GM10248 (cell line): ENCODE data around the gene PRDM11.

Experiments used
- CTCF ChIA-PET: fragments of 300-600 bp; sonication (Branson Sonifier 250); formaldehyde crosslinking; extraction: SDS; loops from one replicate; lab custom pipeline; 2021; ENCODE audit warnings: antibody characterized with exemption; lab: Yijun Ruan, JAX
- POLR2A ChIA-PET: fragments of 350-650 bp; sonication (Branson Sonifier 250); formaldehyde crosslinking; extraction: SDS; loops from one replicate; lab custom pipeline; 2020; ENCODE audit warnings: antibody characterized with exemption; lab: Yijun Ruan, JAX
- DNase-seq: peaks from one replicate; pipeline ENCODE4 v3.0.0; 2012; ENCODE audit errors: extremely low spot score
- TF ChIP-seq, protein P1 (sequence below): IDR thresholded peaks from 2 replicates; pipeline ENCODE4 v1.5.1; 2012; ENCODE audit warnings: mild to moderate bottlenecking, low read depth; ENCODE audit errors: extremely low read depth, missing control alignments, control extremely low read depth

PRDM11 gene

DNA sequence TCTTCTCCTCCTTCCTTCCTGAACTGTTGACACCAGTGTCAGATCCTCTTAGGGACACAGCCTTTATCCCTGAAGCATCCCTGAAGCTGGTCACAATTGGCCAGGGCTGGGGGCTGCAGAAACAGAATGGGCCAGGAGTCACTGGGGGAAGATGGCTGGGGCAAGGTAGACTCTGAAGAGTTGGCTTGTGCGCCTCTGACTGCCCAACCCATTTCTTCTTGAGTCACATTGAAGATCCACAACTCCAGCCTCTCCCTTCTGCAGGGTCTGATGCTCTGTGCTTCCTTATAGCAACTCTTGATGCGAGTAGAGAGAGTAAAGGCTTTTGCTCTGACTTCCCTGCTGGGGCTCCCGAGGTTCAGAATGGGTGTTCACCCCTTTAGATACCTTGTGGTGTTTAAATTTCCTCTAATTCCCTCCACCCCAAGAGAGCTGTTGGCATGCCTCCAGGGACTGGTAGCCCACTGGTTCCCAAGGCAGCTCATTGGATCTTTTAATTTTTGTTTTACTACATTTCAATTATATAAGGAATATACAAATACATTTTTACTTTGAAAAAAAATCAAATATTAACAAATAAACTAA lies 13.4 kb downstream of the PRDM11 start:
- ChIA-PET POLR2A (no interaction called here), CTCF (no interaction called here)
- TF ChIP-seq, protein P1, sequence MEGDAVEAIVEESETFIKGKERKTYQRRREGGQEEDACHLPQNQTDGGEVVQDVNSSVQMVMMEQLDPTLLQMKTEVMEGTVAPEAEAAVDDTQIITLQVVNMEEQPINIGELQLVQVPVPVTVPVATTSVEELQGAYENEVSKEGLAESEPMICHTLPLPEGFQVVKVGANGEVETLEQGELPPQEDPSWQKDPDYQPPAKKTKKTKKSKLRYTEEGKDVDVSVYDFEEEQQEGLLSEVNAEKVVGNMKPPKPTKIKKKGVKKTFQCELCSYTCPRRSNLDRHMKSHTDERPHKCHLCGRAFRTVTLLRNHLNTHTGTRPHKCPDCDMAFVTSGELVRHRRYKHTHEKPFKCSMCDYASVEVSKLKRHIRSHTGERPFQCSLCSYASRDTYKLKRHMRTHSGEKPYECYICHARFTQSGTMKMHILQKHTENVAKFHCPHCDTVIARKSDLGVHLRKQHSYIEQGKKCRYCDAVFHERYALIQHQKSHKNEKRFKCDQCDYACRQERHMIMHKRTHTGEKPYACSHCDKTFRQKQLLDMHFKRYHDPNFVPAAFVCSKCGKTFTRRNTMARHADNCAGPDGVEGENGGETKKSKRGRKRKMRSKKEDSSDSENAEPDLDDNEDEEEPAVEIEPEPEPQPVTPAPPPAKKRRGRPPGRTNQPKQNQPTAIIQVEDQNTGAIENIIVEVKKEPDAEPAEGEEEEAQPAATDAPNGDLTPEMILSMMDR, result no peak
- no peak for DNase-seq

DNA sequence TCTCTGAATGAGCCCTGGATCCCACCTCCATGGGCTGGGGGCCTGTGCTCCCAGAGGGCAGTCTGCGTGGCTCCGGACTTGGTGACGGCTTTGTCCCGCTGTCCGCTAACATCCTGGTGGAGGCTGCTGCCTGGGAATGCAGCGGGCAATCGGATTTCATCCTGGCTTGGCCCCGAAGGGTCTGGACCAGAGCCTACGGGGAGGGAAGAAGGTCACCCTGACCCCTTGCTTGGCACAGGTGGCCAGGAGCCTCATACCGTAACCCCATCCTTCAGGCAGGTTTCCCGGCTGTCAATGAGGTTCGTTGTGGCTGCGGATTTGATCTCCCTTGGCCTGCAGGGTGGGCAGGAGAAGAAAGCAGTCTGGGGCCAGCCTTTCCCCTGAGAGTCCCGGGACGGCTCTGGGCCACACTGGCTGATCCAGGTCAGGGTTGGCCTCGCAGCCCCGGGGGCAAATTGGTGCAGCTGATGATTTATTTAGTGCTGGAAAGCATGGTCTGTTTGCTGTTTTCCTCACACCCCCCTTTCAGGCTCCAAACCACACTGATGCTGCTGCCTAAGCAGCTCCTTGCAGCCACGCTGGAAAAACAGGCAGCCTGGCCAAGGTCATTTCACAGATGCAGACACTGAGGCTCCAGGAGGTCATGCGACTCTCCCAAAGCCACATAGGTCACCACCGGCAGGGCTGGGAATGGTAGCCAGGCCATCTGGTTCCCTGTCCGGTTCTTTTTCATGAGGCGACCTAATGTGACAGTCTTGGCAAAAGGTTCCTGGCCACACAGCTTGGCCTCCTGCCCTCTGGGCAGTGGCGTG lies 15.0 kb downstream of the PRDM11 start:
- POLR2A ChIA-PET, result no interaction called here
- CTCF ChIA-PET, result interaction anchor here (1.1 to 1.2 kb wide), 2 partner anchors 21 to 610 kb away, joined by 3 read pairs; no protein-coding TSS in a partner anchor
- no peak for DNase-seq
- TF ChIP-seq, protein P1, result no peak

- DNase-seq, result no peak
- ChIA-PET CTCF (no interaction called here), POLR2A (no interaction called here)
- TF ChIP-seq, protein P1, result no peak
Observed at GRCh38 chr11:45162064-45162375, 15.6 kb downstream of the PRDM11 start.

DNA sequence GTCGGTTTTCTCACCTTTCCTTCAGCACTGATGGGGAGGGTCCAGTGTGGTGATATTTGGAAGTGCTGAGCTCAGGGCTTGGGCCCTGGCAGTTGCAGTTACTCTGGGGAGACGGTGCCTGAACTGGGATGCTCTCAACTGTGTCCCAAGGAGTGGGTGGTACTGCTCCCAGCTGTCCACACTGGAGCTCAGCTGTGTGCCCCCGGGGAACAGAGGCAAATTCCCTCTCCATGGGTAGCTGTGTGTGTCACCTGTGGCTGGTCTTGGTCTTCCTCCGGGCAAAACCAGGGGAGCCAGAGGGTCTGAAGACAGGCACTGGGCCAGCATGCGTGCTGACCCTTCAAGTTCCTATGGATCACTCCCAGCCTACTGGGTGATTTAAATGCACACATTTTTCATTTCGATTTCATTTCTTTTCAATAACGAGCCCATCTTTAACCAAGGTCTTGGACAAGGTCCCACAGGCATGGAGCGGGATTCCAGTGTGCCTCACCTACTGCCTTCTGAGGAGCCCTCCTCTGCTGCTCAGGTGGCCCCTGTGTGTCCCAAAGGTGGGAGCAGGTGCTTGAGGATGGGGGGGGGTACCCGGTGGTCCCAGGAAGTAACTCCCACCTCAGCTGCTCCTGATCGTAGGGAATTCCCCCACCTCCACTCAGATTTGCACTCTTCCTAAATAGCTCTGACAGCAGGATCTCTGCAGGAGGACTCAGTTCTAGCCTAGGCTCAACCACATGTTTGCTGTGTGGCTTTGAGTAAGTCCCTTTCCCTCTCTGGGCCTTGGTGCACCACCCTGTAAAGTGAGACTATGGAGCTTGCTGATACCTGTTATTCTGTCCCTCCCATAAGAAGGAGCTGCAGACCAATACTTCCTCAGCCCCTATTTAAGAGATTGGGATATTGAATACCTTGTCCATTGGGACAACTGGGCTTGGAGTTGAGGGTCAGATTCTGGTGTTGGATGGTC lies 16.8 kb downstream of the PRDM11 start:
- ChIA-PET POLR2A (no interaction called here), CTCF (interaction anchor here (1.4 kb wide), 1 partner anchor 236 kb away, joined by 5 read pairs; no protein-coding TSS in a partner anchor)
- TF ChIP-seq, protein P1, result no peak
- no peak for DNase-seq

DNA sequence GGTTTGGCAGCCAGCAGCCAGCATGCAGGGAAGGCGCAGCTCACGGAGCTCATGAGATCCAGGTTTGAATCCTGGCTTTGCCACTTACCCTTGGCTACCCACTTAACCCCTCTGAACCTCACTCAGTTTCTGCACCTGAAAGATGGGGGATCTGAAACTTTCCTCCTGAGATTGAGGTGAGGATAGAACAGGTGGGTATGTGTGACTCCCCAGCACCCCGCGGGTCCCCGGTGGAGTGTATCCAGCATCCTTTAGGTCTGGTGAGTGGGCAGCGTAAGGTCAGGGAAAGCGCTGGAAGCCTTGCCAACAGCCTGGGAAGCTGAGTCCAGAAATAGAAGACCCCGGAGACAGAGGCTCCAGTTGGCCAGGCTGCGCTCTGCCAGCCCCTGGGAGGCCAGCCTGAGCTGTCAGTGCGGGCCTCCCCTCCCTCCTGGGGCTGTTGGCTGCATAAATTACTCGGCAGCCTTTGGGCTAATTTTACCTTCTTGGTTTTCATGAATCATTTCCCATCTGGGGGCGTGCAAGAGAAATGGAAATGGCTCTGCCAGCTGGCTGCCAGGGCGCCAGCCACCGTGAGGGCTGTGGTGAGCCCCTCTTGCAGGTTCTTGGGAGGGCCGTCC lies 17.6 kb downstream of the PRDM11 start:
- ChIA-PET CTCF (interaction anchor here (0.7 to 1.4 kb wide), 2 partner anchors 8 to 237 kb away, joined by 3 to 5 read pairs; no protein-coding TSS in a partner anchor), POLR2A (no interaction called here)
- TF ChIP-seq, protein P1, result no peak
- DNase-seq, result no peak

DNA sequence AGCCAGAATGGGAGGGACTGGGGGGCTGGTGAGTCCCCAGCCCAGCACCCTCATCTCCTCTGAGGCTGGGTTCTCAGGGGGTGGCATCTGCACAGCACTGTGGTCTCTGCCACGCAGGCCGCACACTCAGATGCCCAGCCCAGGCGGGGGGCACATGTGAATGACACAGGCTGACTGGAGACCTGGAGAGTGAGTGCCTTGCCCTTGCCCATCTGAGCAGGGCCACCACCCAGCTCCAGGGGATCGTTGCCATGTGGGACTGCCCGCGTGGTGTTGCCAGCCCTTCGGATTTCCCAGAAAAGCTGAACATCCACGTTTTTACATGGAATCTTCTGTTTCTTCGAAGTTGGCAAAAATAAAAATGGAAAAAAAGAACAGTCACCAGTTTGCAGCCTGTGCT lies 18.9 kb downstream of the PRDM11 start:
- ChIA-PET POLR2A (no interaction called here), CTCF (no interaction called here)
- TF ChIP-seq, protein P1, result no peak
- no peak for DNase-seq
